ENCODE measurements around the gene ABLIM2. TPM values are rescaled to one million over a fixed set of nuclear protein-coding genes. Genes with fewer than 3 reads are reported as not detected.

ABLIM2 gene
- total RNA-seq, 3 donors from 2014 or later (not counting 1 experiment from before 2014, with no cell fraction given), result 0.71 to 2.8 (median 1.3) TPM

GRCh38 chr4:8004066-8004465 lies 154.5 kb downstream of the ABLIM2 start:
- Histone ChIP-seq H3K27me3 (ENCODE audit: control insufficient read depth, insufficient read depth, low read length) (no peaks in the 10 kb centered on the region), H3K27ac (ENCODE audit: low read length) (no peak overlapping the region), H3K4me1 (ENCODE audit: control insufficient read depth, insufficient read depth, low read length) (no peaks in the 10 kb centered on the region), H3K9me3 (ENCODE audit: control insufficient read depth, insufficient read depth, low read length) (no peaks in the 10 kb centered on the region), H3K36me3 (ENCODE audit: control insufficient read depth, insufficient read depth, low read length) (no peaks in the 10 kb centered on the region), H3K4me3 (ENCODE audit: low read length) (no peak overlapping the region)
- Mint-ChIP-seq H3K36me3 (no peaks in the 10 kb centered on the region), H3K4me3 (no peak overlapping the region), H3K27ac (no peak overlapping the region), H3K4me1 (no peaks in the 10 kb centered on the region), H3K9me3 (no peaks in the 10 kb centered on the region), H3K27me3 (ENCODE audit: low read depth in 2 of 2) (peaks cover 7 to 16% of the 10 kb centered on the region in 2 donors)
- intact Hi-C loops (cut with micrococcal nuclease), result no loop called here
- TF ChIP-seq, protein P1, sequence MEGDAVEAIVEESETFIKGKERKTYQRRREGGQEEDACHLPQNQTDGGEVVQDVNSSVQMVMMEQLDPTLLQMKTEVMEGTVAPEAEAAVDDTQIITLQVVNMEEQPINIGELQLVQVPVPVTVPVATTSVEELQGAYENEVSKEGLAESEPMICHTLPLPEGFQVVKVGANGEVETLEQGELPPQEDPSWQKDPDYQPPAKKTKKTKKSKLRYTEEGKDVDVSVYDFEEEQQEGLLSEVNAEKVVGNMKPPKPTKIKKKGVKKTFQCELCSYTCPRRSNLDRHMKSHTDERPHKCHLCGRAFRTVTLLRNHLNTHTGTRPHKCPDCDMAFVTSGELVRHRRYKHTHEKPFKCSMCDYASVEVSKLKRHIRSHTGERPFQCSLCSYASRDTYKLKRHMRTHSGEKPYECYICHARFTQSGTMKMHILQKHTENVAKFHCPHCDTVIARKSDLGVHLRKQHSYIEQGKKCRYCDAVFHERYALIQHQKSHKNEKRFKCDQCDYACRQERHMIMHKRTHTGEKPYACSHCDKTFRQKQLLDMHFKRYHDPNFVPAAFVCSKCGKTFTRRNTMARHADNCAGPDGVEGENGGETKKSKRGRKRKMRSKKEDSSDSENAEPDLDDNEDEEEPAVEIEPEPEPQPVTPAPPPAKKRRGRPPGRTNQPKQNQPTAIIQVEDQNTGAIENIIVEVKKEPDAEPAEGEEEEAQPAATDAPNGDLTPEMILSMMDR (IDR thresholded peaks at IDR 0.05), result no peak
- ATAC-seq (no peak), DNase-seq (no peak)
- 54% methylated on average over 6 of the region's 6 CpGs for WGBS (ENCODE audit: insufficient coverage)

DNA sequence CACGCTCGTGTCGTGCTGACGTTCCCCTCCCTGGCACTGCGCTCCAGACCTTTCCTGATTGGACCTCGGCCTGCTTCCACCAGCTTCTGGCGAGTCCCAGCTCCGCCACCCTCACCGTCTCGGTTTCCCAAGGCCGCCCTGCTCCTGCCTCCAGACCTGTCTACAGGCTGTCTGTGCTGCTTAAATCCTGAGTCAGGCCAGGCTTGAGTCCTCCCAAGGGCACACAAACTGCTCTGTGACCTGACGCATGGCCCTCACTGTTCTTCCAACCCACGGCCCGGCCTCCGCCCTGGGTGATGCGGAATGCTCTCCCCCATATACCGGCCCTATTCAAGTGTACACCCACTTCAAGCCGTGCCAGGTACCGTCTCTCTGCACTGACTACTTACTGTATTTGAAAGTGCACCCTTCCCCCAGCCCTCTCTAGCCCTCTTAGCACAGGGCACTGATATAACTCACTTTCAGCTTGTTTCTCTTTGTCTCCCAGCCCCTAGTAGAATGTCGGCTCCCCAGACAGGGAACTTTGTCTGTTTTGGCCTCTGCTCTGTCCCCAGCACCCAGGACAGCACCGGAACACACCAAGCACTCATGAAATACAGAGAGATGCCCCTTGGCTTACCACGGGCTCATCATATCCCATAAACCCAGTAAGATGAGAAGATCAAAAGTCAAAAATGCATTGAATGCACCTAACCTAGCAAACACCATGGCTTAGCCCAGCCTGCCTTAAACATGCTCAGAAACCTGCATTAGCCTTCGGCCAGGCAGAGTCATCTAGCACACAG lies 155.9 kb downstream of the ABLIM2 start:
- Mint-ChIP-seq H3K4me3 (no peak overlapping the region), H3K36me3 (no peaks in the 10 kb centered on the region), H3K9me3 (no peaks in the 10 kb centered on the region), H3K27me3 (ENCODE audit: low read depth in 2 of 2) (peaks cover 7 to 16% of the 10 kb centered on the region in 2 donors), H3K4me1 (no peaks in the 10 kb centered on the region), H3K27ac (no peak overlapping the region)
- DNase-seq, result no peak
- Histone ChIP-seq H3K9me3 (ENCODE audit: control insufficient read depth, insufficient read depth, low read length) (no peaks in the 10 kb centered on the region), H3K4me1 (ENCODE audit: control insufficient read depth, insufficient read depth, low read length) (no peaks in the 10 kb centered on the region), H3K27ac (ENCODE audit: low read length) (no peak overlapping the region), H3K4me3 (ENCODE audit: low read length) (no peak overlapping the region), H3K36me3 (ENCODE audit: control insufficient read depth, insufficient read depth, low read length) (no peaks in the 10 kb centered on the region), H3K27me3 (ENCODE audit: control insufficient read depth, insufficient read depth, low read length) (no peaks in the 10 kb centered on the region)
- ATAC-seq, result no peak
- WGBS (ENCODE audit: insufficient coverage), result 83% methylated on average over 23 of the region's 23 CpGs
- TF ChIP-seq, protein P1 (IDR thresholded peaks at IDR 0.05), result no peak
- intact Hi-C loops (cut with micrococcal nuclease), result no loop called here

DNA sequence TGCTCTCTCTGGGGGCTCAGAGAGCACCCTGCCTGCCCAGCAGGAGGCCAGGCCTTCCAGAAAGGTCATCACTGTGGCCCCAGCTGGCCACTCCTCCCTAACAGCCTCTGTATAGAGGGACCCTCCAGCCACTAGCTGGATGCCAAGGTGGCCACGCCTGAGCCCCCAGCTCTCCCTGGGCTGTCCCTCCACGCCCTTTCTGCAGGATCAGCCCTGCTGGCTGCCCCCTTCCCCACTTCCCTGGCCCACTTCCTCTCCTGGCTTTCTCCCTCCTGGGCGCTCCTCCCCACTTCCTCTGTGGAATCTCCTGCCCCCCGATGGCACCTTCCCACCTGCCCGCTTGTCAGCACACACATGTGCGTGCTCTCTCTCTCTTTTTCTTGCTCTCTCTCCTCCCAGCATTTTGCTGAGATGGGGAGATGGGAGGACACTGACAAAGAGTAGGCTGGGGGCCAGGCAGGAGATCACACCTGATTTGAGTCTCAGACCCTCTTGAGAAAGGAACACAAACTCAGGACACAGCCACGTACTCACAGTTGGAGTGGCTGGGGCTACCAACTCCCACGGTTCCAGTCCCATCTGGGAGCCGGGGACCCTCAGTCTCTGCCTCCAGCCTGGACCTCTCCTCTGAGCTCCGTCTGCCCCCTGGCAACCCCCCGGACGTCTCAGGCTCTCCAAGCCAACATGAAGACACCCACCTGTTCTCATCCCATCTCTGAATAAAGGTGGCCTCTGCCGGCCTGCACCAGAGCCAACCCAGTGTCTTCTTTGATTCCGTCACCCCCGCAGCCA lies 156.9 kb downstream of the ABLIM2 start:
- 69% methylated on average over 15 of the region's 15 CpGs for WGBS (ENCODE audit: insufficient coverage)
- H3K9me3 Mint-ChIP-seq, result no peaks in the 10 kb centered on the region
- H3K4me1 Mint-ChIP-seq, result no peaks in the 10 kb centered on the region
- ATAC-seq (no peak), DNase-seq (no peak)
- intact Hi-C loops (cut with micrococcal nuclease), result no loop called here
- TF ChIP-seq, protein P1 (IDR thresholded peaks at IDR 0.05), result no peak
- H3K27me3 ChIP-seq (ENCODE audit: control insufficient read depth, insufficient read depth, low read length), result no peaks in the 10 kb centered on the region
- H3K4me3 Mint-ChIP-seq, result no peak overlapping the region
- no peaks in the 10 kb centered on the region for H3K4me1 ChIP-seq (ENCODE audit: control insufficient read depth, insufficient read depth, low read length)
- H3K27me3 Mint-ChIP-seq (ENCODE audit: low read depth in 2 of 2), result peaks cover 7 to 16% of the 10 kb centered on the region in 2 donors
- H3K36me3 Mint-ChIP-seq, result no peaks in the 10 kb centered on the region
- H3K4me3 ChIP-seq (ENCODE audit: low read length), result no peak overlapping the region
- no peaks in the 10 kb centered on the region for H3K9me3 ChIP-seq (ENCODE audit: control insufficient read depth, insufficient read depth, low read length)
- H3K36me3 ChIP-seq (ENCODE audit: control insufficient read depth, insufficient read depth, low read length), result no peaks in the 10 kb centered on the region
- H3K27ac Mint-ChIP-seq, result no peak overlapping the region
- H3K27ac ChIP-seq (ENCODE audit: low read length), result no peak overlapping the region
